ENCODE data around the gene PROZ.

The PROZ gene

DNA sequence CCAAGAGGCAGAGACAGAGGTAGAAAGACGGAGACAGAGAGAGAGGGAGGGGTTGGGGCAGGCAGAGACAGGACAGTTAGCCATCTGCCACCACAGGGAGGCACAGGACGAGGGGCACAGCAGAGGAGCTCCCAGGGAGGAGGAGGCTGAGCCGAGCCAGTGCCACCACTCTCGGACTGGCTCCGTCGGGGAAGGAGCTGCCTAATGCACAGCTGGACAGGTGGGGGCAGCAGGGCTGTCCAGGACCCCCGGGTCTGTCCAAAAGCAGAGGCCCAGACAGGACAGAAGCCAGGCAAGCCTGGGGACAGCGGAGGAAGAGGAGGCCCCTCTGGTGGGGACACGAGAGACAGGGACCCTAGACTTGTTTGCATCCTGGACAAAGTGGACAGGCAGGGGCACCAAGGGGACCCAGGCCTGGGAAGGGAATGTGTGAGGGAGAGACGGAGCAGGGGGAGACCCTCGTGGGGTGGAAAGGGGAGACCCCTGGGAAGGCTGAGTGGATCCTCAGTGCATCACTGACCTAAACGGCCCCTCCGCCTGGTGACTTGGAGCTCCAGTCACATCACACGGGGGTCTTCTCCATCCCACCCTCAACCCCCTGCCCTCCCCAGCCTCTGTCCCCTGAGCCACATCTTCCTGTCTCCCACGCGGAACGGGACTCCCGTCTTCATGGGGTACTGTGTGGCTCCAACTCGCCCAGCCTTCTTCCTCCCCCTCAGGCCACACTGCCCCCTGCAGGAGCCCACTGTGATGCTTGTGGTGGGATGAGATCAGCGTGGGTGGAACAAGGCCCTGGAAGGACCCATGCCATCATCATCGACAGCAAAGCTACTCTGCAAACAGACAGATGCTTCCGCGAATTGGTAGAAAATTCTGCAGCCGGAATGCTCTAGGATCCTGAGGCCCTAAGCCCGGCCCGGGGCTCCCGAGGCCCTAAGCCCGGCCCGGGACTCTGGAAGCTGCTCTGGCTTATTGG lies 34.9 kb upstream of the PROZ start:
- Histone ChIP-seq H3K9ac (ENCODE audit: low read depth, low read length) (no peak overlapping the region), H3K36me3 (ENCODE audit: insufficient read depth, low read length) (no peaks in the 10 kb centered on the region), H3K4me1 (ENCODE audit: insufficient read depth, low read length) (no peaks in the 10 kb centered on the region; the same call in 1 of the 2 replicates), H3K9me3 (ENCODE audit: control insufficient read depth, insufficient read depth, low read length) (no peaks in the 10 kb centered on the region)

DNA sequence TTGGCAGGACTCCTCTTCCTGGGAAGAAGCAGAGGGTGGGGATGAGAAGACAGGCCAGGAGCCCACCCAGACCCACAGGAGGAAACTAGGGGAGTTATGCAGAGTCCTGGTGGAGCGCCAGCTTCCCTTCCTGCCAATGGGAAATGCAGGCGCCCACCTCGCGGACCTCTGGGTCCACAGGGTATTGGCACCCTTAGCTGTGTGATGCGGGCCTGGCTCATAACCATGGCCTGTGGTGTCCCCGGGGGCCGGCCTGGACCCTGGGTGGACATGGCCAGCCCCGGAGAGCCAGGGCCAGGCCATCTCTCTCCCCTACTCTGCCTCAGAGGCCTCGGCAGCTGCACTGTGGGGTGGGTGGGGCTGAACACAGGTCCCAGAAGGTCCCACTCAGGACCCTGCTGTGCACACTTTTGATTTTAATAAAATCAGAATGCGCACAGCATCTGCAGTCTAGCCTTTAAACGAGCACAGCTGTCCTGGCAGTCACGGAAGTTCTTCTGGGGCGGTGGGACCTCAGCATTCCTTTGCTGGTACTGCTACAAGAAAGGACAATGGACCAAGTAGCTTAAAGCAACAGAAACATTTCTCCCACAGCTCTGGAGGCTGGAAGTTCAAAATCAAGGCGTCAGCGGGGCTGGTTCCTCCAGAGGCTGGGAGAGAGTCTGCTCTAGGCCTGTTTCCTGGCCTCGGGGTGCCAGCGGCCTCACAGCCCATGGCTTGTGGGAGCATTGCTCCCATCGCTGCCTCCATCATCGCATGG lies 34.1 kb upstream of the PROZ start:
- Histone ChIP-seq H3K36me3 (ENCODE audit: insufficient read depth, low read length) (no peaks in the 10 kb centered on the region), H3K4me1 (ENCODE audit: insufficient read depth, low read length) (no peaks in the 10 kb centered on the region; the same call in 1 of the 2 replicates), H3K9me3 (ENCODE audit: control insufficient read depth, insufficient read depth, low read length) (no peaks in the 10 kb centered on the region), H3K9ac (ENCODE audit: low read depth, low read length) (no peak overlapping the region)

DNA sequence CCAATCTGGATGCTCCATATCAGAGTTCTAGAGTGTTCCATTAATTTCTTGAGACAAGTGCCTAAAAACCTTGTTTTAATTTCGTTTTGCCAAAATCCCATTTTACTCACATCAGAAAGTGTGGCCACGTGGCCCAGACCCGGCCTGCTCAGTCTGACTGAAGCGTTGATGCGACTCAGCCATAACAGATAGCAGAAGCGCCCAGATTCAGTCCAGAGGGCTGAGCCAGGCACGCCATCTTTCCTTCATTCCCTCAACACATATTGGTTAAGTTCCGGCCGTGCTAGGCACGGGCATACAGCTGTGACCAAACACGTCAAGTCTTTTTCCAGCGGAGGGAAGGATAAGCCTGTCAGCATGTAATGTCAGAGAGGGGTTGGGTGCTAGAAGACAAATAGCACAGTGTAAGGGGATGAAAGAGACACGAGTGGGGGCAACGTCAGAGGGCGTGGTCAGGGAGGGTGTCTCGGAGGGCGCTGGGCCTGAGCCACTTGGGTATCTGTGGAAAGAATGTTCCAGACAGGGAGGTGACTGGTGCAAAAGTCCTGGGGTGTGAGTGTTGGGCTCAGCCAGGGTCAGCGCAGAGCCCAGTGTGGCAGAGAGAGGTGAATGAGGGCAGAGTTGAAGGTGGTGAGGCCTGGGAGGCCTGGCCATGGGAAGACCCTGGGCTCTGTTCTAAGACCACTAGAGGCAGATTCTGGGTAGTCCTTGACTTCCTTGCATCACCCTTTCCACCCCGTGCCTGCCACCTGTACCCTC lies 32.8 kb upstream of the PROZ start:
- no peaks in the 10 kb centered on the region for H3K9me3 ChIP-seq (ENCODE audit: control insufficient read depth, insufficient read depth, low read length)
- no peaks in the 10 kb centered on the region for H3K36me3 ChIP-seq (ENCODE audit: insufficient read depth, low read length)
- H3K9ac ChIP-seq (ENCODE audit: low read depth, low read length): no peak overlapping the region
- H3K4me1 ChIP-seq (ENCODE audit: insufficient read depth, low read length): no peaks in the 10 kb centered on the region; the same call in 1 of the 2 replicates

DNA sequence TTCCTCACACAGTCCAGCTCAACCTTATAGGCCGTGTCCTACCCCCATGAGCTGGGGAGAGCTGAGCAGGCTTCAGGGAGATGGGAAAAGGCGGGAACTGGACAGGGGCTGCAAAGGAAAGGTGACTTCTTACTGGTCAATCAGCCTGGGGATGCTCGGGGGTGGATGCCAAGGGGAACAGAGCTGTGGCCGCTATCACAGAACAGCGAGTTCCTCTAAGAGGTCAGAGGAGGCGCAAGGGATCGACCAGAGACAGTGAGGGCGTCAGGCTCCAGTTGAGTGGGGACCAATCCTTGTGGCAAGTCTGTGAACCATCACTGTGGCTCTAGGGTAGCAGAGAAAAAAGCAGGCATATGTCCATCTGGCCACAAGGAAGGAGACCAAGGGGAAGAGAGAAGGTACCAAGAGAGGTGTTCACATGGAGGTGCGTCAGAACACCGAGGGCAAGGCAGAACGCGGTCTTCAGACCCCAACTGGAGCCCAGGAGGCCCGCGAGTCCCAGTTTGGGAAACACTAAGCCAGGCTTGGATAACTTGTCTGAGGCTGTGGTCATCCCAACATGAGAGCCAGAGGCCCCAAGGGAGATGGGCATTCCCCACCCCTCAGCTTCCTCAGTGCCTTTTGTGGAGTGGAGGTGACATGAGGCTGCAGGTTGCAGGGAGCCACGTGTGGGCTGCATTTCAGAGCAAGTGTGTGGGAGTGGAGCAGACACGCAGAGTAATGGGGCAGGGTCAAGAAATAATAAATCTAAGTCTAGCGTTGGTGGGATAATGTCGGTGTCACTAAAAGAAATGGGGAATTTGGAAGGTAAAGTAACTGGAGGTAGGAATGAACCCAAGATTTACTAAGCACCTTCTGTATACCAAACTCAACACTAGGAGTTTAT lies 31.9 kb upstream of the PROZ start:
- no peaks in the 10 kb centered on the region for H3K36me3 ChIP-seq (ENCODE audit: insufficient read depth, low read length)
- H3K9me3 ChIP-seq (ENCODE audit: control insufficient read depth, insufficient read depth, low read length): no peaks in the 10 kb centered on the region
- H3K9ac ChIP-seq (ENCODE audit: low read depth, low read length): no peak overlapping the region
- H3K4me1 ChIP-seq (ENCODE audit: insufficient read depth, low read length): no peaks in the 10 kb centered on the region; the same call in 1 of the 2 replicates

DNA sequence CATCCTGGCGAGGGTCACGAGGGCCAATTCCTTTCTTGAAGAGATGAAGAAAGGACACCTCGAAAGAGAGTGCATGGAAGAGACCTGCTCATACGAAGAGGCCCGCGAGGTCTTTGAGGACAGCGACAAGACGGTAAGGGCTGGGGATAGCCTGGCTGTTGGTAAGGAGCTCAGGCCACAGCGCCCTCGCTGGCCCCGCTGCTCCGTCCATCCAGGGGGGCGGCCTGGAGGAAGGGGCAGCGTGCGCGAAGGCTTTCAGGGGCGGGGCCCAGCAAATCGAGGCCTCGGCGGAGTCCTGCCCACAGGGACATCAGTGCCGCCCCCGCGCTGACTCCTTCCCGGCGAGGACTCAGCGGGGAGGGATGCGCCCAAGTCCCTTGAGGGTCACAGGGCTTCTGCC lies 29.0 kb upstream of the PROZ start:
- Histone ChIP-seq H3K36me3 (ENCODE audit: insufficient read depth, low read length) (no peaks in the 10 kb centered on the region), H3K4me1 (ENCODE audit: insufficient read depth, low read length) (no peaks in the 10 kb centered on the region; the same call in 1 of the 2 replicates), H3K9me3 (ENCODE audit: control insufficient read depth, insufficient read depth, low read length) (no peaks in the 10 kb centered on the region), H3K9ac (ENCODE audit: low read depth, low read length) (no peak overlapping the region)

DNA sequence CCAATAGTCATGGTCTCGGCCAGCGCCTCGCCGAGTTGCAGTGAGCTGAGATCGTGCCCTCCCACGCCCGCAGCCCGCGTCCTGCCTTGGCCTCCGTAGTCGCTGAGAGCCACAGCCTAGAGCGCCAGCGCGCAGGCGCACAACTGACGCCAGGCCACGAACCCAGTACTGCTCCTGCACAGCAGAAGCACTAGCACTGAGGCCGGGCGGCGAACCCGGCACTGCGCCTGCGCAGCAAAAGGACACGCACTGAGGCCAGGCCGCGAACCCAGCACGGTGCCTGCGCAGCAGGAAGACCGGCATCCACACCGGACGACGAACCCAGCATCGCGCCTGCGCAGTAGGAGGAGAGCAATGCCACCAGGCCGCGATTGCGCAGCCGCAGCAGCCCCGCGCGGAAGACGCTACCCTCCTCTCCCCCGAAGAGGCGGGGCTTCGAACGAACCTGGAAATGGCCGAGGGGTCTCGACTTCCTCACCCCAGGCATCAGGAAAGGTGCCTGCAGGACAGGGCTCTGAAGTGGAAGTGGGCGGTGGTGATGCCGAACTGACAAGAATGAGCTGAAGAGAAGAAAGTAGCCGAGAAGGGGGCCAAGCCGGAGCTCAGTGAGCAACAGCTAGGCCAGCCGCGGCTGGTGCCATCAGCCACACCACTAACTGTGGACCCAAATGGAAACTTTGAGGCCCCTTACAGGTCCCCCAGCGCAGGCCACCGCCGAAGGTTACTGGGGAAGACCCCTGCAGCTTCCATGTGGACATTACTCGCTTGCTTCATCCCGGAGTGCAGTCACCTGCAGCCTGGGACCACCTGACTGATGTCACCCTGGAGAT lies 28.3 kb upstream of the PROZ start:
- Histone ChIP-seq H3K36me3 (ENCODE audit: insufficient read depth, low read length) (no peaks in the 10 kb centered on the region), H3K9ac (ENCODE audit: low read depth, low read length) (no peak overlapping the region), H3K4me1 (ENCODE audit: insufficient read depth, low read length) (no peaks in the 10 kb centered on the region; the same call in 1 of the 2 replicates), H3K9me3 (ENCODE audit: control insufficient read depth, insufficient read depth, low read length) (no peaks in the 10 kb centered on the region)

DNA sequence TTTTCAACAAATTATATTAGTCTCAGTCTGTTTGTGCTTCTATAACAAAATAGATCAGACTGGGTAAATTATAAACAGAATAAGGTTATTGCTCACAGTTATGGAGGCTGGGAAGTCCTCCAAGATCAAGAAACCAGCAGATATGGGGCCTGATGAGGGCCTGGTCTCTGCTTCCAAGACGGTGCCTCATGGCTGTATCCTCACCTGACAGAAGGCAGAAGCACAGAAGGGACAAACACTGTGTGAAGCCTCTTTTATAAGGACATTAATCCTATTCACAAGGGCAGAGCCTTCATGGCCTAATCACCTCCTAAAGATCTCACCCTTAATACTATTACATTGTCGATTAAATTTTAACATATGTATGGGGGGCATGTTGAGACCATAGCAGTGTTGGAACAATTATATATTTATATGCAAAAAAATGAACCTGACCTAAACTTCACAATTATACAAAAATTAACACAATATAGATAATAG lies 23.1 kb upstream of the PROZ start:
- Histone ChIP-seq H3K36me3 (ENCODE audit: insufficient read depth, low read length) (no peaks in the 10 kb centered on the region), H3K9me3 (ENCODE audit: control insufficient read depth, insufficient read depth, low read length) (no peaks in the 10 kb centered on the region), H3K9ac (ENCODE audit: low read depth, low read length) (no peak overlapping the region), H3K4me1 (ENCODE audit: insufficient read depth, low read length) (no peaks in the 10 kb centered on the region)

DNA sequence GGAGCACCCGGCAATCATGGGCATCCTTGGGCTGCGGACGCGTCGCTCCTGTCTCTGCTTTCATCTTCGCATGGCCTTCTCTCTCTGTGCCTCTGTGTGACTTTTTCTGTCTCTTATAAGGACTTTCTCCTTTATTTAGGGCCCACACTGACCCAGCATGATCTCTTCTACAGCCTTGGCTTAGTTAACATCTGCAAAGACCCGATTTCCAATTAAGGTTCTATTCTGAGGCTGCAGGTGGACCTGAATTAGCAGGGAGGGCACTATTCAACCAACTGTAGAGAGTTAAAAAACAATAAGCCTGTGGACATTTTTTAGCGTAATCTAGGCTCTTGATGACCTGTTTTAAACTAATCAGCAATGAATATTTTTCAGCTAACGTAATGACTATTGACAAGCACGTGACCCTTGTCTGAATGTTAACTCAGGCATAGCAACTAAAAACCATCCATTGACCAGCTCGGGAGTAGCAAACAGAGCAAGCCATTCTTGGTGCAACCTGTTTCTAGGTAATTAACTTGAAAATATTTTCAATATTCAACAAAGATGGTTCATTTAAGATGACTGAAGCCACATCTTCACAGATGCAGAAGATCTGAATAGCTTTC lies 20.7 kb upstream of the PROZ start:
- Histone ChIP-seq H3K9ac (ENCODE audit: low read depth, low read length) (no peak overlapping the region), H3K9me3 (ENCODE audit: control insufficient read depth, insufficient read depth, low read length) (no peaks in the 10 kb centered on the region), H3K4me1 (ENCODE audit: insufficient read depth, low read length) (no peaks in the 10 kb centered on the region), H3K36me3 (ENCODE audit: insufficient read depth, low read length) (no peaks in the 10 kb centered on the region)

DNA sequence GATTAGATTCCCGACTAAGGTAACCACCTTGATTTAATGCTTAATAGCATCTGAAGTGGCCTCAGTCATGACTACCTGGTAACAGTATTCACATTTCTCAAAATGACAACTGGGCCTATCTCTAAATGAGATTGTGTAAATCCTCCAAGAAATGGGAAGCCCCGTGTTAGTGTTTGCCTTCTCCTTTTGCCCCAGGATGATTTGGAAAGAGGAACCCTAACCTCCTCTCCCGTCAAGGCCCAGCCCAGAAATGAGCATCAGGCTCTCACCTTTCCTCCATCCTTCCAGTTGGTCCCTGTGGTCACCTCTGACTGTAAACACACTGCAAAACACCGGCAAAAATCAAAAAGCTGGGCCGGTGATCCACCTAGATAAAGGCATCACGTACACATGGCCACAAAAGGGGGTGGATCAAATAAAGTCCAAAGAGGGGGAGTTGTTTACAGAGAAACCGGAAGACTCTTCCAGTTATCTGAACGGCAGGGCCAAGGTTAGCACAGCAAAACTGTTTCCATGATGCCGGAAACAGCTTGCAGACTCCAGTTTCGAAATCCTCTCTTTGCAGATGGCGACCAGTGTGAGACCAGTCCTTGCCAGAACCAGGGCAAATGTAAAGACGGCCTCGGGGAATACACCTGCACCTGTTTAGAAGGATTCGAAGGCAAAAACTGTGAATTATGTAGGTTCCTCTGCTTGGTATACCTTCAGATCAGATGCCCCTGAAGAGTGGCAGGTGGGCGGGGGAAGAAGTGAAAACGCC lies 19.5 kb upstream of the PROZ start:
- H3K4me1 ChIP-seq (ENCODE audit: insufficient read depth, low read length): no peaks in the 10 kb centered on the region
- H3K9ac ChIP-seq (ENCODE audit: low read depth, low read length): no peak overlapping the region
- H3K9me3 ChIP-seq (ENCODE audit: control insufficient read depth, insufficient read depth, low read length): no peaks in the 10 kb centered on the region
- no peaks in the 10 kb centered on the region for H3K36me3 ChIP-seq (ENCODE audit: insufficient read depth, low read length)

DNA sequence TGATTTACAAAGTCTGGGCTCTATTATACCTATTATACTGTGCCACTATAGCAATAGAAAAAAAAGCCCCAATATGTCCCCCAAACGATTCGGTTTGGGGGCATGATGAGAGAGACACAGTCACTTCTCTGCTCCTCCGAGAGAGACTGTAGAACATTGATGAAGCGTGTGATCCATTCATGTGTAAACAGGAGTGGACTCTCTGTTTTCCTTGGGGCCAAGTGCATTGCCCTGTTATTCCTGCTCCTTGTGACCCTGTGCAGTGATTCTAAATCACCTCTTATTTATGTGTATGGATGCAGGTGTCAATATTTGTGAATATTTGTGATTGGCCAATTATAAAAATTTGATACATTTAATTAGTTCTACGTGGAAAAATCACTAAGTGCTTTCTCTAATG lies 18.9 kb upstream of the PROZ start:
- no peaks in the 10 kb centered on the region for H3K4me1 ChIP-seq (ENCODE audit: insufficient read depth, low read length)
- H3K9ac ChIP-seq (ENCODE audit: low read depth, low read length): no peak overlapping the region
- H3K9me3 ChIP-seq (ENCODE audit: control insufficient read depth, insufficient read depth, low read length): no peaks in the 10 kb centered on the region
- no peaks in the 10 kb centered on the region for H3K36me3 ChIP-seq (ENCODE audit: insufficient read depth, low read length)

DNA sequence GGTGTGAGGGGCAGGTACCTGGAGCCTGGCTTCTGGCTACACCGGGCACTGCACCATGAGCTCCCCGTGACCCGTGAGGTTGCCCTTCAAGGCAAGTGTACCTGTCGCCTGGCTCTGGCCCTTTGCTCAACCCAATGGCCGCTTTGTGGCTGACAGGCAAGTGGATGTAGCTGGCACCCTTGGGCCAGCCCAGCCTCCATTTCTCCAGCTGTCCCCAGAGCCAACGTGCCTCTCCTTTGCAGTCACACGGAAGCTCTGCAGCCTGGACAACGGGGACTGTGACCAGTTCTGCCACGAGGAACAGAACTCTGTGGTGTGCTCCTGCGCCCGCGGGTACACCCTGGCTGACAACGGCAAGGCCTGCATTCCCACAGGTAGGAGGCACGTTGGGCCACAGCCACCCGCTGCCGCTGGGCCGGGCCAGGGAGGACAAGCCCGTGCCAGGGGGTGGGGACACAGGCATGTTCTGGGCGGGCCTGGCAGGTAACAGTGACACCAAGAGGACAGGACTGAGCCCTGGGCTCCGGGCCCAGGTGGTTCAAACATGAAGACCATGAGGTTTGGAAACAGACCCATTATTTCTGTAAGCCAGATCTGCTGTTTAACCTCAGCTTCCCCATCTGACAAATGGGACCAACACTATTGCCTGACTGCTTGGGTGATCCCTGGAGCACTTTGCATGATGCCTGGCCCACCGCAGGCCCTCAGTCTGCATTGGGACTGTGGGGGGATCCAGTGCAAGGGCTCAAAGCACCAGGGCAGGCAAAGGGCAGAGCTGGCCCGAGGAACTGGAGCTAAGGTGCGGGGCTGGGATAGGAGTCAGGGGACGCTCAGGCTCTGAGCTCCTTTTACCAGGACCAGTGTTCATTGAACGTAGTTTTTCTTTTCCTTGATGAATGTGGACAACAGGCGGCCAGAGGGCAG lies 17.5 kb upstream of the PROZ start:
- Histone ChIP-seq H3K4me1 (ENCODE audit: insufficient read depth, low read length) (no peaks in the 10 kb centered on the region), H3K9ac (ENCODE audit: low read depth, low read length) (no peak overlapping the region)

More for the DNA sequence above, 17.5 kb upstream of the PROZ start:
- H3K9me3 ChIP-seq (ENCODE audit: control insufficient read depth, insufficient read depth, low read length): no peaks in the 10 kb centered on the region
- no peaks in the 10 kb centered on the region for H3K36me3 ChIP-seq (ENCODE audit: insufficient read depth, low read length)
